ENCODE measurements around the gene AXIN1. TPM values are rescaled to one million over a fixed set of nuclear protein-coding genes. Genes with fewer than 3 reads are reported as not detected.

The AXIN1 gene
- total and polyA plus RNA-seq, 8 donors: 11.7 to 69.2 (median 17.4) TPM

DNA sequence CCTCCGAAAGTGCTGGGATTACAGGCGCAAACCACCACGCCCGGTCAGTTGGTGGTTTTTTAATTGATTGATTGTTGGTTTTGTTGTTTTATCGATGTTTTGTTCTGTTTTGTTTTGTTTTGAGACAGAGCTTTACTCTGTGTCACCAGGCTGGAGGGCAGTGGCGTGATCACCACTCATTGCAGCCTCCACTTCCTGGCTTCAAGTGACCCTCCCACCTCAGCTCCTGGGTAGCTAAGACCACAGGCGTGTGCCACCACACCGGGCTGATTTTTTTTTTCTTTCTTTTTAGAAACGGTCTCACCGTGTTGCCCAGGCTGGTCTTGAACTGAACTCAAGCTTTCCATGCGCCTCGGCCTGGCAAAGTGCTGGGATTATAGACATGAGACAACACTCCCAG, 105.5 kb downstream of the AXIN1 start:
- Histone ChIP-seq H3K9me3 (no peaks in the 10 kb centered on the region), H3K36me3 (peaks cover 5 to 37% (median 21%) of the 10 kb centered on the region in 4 donors), H3K27me3 (no peaks in the 10 kb centered on the region), H3K27ac (no peak overlapping the region), H3K4me1 (peaks cover 0 to 23% (median 13%) of the 10 kb centered on the region in 4 donors), H3K4me3 (no peak overlapping the region)
- TF ChIP-seq POLR2AphosphoS5 (IDR thresholded peaks at IDR 0.05): no peak
- 93 to 96% (median 94%) methylated on average over 12 of the region's 12 CpGs for WGBS, 5 donors
- DNase-seq: no peak
- intact Hi-C loops (cut with DNase I; ENCODE audit: low total_unique reads): no loop called here

DNA sequence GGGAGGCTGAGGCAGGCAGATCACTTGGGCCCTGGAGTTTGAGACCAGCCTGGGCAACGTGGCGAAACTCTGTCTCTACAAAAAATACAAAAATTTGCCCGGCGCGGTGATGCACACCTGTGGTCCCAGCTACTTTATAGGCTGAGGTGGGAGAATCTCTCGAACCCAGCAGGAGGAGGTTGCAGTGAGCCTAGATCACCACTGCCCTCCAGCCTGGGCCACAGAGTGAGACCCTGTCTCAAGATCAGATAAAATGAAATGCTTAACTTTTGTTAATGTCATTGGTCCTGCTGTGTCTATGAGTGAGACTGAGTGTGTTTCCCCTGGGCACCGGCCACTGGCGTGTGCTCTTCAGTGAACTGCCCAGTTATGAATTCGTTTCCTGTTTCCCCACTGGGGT, 107.4 kb downstream of the AXIN1 start:
- intact Hi-C loops (cut with DNase I; ENCODE audit: low total_unique reads): no loop called here
- peaks cover 0 to 23% (median 12%) of the 10 kb centered on the region in 4 donors for H3K36me3 ChIP-seq
- no peak for DNase-seq
- WGBS, 5 donors: 91 to 93% (median 91%) methylated on average over 9 of the region's 9 CpGs
- H3K27me3 ChIP-seq: no peaks in the 10 kb centered on the region
- H3K9me3 ChIP-seq: no peaks in the 10 kb centered on the region
- H3K4me1 ChIP-seq: peaks cover 0 to 29% (median 16%) of the 10 kb centered on the region in 4 donors
- no peak overlapping the region for H3K4me3 ChIP-seq
- TF ChIP-seq POLR2AphosphoS5 (IDR thresholded peaks at IDR 0.05): no peak
- TF ChIP-seq, protein P1, sequence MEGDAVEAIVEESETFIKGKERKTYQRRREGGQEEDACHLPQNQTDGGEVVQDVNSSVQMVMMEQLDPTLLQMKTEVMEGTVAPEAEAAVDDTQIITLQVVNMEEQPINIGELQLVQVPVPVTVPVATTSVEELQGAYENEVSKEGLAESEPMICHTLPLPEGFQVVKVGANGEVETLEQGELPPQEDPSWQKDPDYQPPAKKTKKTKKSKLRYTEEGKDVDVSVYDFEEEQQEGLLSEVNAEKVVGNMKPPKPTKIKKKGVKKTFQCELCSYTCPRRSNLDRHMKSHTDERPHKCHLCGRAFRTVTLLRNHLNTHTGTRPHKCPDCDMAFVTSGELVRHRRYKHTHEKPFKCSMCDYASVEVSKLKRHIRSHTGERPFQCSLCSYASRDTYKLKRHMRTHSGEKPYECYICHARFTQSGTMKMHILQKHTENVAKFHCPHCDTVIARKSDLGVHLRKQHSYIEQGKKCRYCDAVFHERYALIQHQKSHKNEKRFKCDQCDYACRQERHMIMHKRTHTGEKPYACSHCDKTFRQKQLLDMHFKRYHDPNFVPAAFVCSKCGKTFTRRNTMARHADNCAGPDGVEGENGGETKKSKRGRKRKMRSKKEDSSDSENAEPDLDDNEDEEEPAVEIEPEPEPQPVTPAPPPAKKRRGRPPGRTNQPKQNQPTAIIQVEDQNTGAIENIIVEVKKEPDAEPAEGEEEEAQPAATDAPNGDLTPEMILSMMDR (IDR thresholded peaks at IDR 0.05): no peak
- no peak for TF ChIP-seq EP300 (IDR thresholded peaks at IDR 0.05)
- no peak for TF ChIP-seq POLR2A (IDR thresholded peaks at IDR 0.05)
- no peak overlapping the region for H3K27ac ChIP-seq

DNA sequence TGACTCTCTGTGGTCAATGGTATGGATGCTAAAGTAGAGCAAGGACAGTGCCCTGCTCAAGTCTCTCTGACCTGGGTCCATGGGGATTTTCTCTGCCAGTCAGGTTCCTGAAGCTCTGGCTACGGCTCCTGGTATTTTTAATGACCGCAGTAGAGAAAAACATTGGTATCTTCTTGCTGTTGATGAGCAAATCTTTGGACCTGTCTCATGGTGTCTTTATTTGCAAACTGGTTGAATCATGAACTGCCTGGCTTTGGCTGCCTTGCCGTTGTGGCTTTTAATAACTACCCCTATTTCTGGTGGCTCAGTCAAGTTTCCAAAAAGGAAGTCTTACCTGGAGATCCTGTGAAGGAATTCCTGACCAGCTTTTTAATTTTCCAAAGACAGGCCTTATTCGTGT, 109.2 kb downstream of the AXIN1 start:
- Histone ChIP-seq H3K4me1 (peaks cover 0 to 31% (median 18%) of the 10 kb centered on the region in 4 donors), H3K27ac (no peak overlapping the region), H3K36me3 (peaks cover 0 to 5% (median 2%) of the 10 kb centered on the region in 4 donors), H3K9me3 (no peaks in the 10 kb centered on the region), H3K27me3 (no peaks in the 10 kb centered on the region), H3K4me3 (no peak overlapping the region)
- TF ChIP-seq POLR2AphosphoS5 (IDR thresholded peaks at IDR 0.05) (no peak), POLR2A (IDR thresholded peaks at IDR 0.05) (no peak), EP300 (IDR thresholded peaks at IDR 0.05) (no peak)
- TF ChIP-seq, protein P1 (IDR thresholded peaks at IDR 0.05): no peak
- intact Hi-C loops (cut with DNase I; ENCODE audit: low total_unique reads): no loop called here
- WGBS, 5 donors: 71 to 80% (median 72%) methylated on average over 4 of the region's 4 CpGs
- DNase-seq: no peak

DNA sequence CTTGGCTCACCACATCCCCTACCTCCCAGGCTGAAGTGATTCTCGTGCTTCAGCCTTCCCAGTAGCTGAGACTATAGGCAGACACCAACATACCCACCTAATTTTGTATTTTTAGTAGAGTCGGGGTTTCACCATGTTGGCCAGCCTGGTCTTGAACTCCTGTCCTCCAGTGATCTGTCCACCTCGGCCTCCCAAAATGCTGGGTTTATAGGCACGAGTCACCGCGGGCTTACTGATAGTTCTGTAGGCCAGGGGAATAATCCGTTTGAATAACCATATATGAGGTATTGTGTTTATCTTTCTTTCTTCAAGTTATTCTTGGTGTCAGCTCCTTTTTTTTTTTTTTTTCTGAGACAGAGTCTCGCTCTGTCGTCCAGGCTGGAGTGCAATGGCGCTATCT, 110.2 kb downstream of the AXIN1 start:
- WGBS, 5 donors: 76 to 86% (median 84%) methylated on average over 7 to 10 of the region's 10 CpGs
- Histone ChIP-seq H3K9me3 (no peaks in the 10 kb centered on the region), H3K4me3 (no peak overlapping the region), H3K27ac (peak overlapping the region in 1 of 5 donors; percentile 32), H3K36me3 (peaks cover 0 to 6% (median 0%) of the 10 kb centered on the region in 4 donors), H3K4me1 (peaks cover 0 to 31% (median 18%) of the 10 kb centered on the region in 4 donors), H3K27me3 (no peaks in the 10 kb centered on the region)
- no peak for TF ChIP-seq POLR2A (IDR thresholded peaks at IDR 0.05)
- TF ChIP-seq POLR2AphosphoS5 (IDR thresholded peaks at IDR 0.05): no peak
- TF ChIP-seq, protein P1 (IDR thresholded peaks at IDR 0.05): no peak
- TF ChIP-seq EP300 (IDR thresholded peaks at IDR 0.05): no peak
- DNase-seq: no peak
- intact Hi-C loops (cut with DNase I; ENCODE audit: low total_unique reads): no loop called here

DNA sequence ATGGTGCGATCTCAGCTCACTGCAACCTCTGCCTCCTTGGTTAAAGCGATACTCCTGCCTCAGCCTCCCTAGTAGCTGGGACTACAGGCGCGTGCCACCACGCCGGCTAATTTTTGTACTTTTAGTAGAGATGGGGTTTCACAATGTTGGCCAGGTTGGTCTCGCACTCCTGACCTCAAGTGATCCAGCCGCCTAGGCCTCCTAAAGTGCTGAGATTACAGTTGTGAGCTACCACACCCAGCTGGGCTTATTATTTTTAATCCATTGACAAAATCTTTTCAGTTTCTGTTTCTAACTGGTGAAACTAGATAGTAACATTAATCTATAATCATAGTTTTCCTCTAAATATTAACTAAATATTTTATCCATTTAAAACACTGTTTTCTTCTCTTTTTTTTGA, 112.0 kb downstream of the AXIN1 start:
- Histone ChIP-seq H3K27me3 (no peaks in the 10 kb centered on the region), H3K4me1 (peaks cover 5 to 41% (median 25%) of the 10 kb centered on the region in 4 donors), H3K36me3 (peaks cover 0 to 6% (median 0%) of the 10 kb centered on the region in 4 donors), H3K4me3 (no peak overlapping the region), H3K9me3 (no peaks in the 10 kb centered on the region), H3K27ac (peak overlapping the region in 2 of 5 donors; percentile 15 to 34)
- intact Hi-C loops (cut with DNase I; ENCODE audit: low total_unique reads): no loop called here
- TF ChIP-seq POLR2A (IDR thresholded peaks at IDR 0.05): no peak
- TF ChIP-seq, protein P1 (IDR thresholded peaks at IDR 0.05): no peak
- no peak for TF ChIP-seq EP300 (IDR thresholded peaks at IDR 0.05)
- TF ChIP-seq POLR2AphosphoS5 (IDR thresholded peaks at IDR 0.05): no peak
- 76 to 95% (median 85%) methylated on average over 8 of the region's 8 CpGs for WGBS, 5 donors
- DNase-seq: no peak
